ENCODE data around the gene CACNB4.

Gene CACNB4

DNA sequence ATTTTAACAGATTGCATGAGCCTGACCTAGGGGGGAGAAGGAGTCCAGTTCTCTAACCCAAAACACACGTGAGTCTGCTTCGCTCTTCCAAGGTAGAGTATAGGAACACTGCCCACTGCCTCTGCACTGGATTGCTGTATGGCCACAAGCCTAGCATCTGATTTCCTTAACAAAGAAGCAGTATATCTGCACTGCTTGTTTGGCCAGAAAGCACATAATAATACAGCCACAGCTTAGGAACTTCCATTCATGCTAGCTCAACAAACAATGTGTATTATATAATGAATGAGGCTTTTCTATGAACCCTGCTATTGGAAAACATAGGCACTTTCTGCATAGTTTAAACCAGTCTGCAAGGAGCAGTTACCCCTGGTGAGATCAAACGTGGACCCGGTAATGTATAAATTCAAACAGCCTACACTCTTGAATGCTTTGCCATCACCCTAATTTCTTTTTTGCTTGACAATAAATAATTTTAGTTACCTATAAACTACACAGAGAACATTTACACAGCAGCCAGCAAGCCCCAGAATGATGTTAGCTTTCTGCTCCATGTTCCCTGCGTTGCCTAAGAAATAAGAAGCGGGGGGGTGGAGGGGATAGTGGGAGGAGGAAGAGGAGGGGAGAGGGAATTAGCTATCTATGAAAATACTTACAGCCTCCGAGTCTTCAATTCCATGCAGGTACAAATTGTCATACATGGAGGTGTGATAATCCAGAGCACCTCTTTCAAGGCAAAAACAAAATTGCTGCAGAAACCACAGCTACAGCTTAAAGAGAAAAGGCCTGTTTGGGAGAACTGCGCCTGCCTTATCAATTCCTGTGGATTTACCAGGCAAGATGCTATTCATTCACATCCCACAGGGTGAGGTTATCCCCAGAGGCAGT lies 125.6 kb downstream of the CACNB4 start:
- no peak for DNase-seq

DNA sequence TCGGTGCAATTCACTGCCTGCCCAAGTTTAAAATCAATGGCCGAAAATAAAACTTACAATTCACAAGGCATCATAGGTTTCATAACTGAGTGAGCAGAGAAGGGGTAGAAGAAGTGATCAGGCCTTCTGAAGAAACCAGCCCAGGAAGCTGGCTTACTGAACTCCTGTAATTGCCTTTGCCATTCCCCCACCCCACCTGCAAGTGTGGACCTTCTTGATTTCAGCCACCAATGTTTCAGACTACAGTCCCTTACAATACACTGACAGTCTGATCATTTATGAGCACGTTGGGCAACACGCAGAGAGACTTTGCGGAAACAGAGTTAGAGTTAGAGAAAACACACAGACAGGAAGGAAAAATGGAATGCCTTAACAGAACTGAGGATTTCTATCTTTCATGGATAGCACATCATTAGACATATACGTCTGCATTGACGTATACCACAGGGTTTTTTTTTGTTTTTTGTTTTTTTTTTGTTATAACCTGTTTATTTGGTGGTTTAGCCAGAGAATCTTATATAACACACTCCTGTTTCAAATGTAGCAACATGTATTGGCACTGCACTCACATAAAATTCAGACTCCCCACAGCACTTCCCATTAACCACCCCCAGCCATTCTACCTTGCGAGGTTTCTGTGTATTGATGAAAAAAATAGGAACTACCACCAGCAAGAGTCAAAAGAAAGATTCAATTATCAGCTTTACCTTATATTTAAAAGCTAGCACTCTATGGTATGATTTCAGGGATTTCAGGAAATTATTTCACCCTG lies 126.4 kb downstream of the CACNB4 start:
- no peak for DNase-seq

DNA sequence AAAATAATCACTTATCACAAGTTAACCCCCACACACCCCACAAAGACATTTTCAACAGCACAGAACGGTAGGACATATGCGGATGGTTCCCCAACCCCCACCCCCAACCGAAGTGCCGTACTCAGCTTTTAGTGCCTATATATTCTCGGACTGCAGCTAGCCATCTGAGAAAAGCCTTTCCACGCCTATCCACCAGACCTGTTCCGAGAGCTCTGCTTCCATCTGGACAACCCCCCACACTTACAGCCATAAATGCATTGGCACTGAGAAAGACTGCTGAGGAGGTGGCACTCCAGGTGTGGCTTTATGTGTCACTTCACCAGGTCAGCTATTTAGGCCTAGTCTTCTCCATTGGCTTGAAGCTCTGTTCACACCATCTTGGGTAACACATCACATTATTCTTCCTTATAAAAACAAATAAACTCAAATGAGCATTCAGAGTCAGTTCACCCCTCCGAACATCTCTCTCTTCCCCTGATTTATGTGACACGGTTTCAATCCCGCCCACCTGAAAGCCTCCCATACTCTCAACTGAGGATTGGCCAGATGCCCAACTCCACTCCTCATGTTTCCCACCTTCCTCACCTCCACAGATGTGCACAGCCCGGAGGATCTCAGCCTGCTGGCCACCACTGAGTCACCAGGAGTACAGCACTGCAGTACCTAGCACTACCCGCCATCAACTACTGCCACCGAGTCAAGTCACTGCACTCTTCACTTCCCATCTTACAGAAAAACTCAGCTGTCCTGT lies 127.4 kb downstream of the CACNB4 start:
- DNase-seq, result no peak

DNA sequence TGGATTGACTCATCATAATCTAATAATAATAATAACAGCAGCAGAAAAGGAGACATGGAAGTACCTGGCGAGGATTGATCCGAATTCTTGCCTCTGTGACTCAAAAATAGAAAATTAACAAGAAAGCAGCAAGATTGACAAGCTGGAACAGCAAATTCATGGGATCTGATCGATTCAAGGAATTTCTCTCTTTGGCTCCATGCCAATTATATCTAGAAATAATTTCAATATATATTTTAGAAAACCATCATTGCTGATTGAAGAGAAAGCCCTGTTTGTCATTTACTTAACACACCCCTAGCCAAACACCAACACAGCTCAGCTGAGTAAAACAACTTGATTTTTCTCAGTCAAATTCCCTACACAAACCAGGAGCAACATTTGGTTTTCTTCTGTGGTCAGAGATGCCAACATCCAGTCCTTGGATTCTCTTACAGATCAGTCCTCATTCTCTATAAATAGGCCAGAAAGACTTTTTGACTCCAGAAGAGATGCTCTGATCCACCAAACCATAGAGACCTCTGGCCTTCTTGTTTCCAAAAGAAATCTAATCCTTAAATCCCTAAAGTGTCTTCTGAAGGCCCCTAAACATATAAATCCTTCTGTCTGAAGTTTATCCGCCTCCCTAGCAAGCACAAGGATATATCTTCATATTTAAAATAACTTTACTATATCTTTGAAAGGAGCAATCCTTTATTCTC lies 129.9 kb downstream of the CACNB4 start:
- DNase-seq, result no peak

DNA sequence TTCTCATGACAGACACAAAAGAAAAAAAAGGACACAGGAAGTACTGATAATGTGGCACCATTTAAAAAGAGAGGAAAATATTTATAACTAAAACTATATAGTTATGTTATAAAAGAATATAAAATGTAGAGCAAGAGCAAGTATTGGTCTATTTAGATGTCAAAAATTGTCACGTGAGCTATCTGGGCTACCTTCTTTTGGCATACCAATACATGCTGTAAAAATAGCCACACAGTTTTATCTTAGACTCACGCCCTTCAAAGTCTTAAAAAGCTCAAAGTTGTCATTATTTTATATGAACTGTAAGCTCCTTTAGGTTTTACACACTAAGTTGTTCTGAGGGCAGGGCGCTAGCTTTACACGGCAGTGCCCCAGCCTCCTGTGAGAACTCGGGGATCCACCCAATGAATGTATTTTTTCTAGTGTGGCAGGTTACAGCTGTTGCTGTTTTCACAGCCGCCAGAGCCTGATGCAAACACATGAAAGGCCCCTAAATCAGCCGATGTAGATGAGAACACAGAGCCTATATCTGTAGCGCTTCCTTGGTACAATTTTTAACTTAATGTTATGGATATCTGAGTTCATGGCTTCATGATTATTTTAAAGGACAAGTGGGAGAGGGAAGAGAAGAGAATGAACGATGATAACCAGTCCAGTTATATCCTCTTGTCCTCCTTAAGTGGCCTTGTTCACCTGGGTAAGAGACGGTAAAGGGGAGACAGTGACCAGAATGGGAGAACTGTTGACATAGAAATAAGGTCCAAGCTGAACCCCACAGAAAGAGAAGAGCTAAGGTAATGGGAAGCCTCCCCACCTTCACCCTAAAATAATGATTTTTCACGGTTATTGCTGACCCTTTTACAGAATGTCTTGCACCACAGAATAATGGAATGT lies 130.8 kb downstream of the CACNB4 start:
- DNase-seq, result no peak

DNA sequence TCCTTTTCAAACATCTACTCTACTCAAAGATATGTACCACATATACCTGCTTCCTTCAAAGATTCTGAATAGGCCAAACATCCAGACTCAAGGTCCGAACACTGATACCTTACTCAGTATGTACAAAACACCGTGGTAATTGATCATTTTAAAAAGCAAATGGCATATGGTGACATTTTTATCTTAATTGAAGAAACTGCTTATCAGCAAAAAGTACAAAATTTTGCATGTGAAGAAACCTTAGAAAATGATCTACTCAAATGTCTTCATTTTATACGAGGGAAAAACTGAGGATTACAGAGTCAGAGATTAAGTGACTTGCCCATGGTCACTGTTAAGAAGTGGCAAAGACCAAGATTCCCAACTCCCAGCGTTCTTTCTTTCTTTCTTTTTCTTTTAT lies 133.0 kb downstream of the CACNB4 start:
- no peak for DNase-seq

DNA sequence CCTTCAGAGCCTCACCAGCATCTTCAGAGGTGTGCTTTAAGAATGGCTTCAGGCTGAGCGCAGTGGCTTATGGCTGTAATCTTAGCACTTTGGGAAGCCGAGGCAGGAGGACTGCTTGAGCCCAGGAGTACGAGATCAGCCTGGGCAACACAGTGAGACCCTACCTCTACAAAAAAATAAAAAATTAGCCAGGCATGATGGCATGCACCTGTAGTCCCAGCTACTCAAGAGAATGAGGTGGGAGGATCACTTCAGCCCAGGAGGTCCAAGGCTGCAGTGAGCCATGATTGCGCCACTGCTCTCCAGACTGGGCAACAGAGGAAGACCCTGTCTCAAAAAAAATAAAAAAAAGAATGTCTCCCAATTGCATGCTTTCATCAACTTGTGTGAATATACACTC lies 137.3 kb downstream of the CACNB4 start:
- no peak for DNase-seq

DNA sequence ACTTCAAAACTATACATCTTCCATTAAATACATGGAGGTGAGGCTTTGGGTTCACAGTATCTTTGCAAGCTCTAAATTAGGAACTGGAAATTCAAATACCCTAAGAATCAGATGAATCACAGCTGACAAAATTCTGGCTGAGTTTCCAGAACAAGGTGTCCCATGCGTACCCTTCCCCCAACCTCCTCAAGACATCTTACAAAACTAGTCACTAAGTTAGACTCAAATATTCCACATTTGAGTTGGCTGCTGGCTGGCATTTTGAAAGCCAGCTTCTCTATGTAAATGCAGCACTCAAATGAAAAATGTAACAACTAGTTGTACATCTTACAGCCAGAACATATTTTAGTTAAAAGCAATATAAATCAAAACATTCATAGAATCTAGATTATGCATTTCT lies 139.6 kb downstream of the CACNB4 start:
- DNase-seq, result no peak

DNA sequence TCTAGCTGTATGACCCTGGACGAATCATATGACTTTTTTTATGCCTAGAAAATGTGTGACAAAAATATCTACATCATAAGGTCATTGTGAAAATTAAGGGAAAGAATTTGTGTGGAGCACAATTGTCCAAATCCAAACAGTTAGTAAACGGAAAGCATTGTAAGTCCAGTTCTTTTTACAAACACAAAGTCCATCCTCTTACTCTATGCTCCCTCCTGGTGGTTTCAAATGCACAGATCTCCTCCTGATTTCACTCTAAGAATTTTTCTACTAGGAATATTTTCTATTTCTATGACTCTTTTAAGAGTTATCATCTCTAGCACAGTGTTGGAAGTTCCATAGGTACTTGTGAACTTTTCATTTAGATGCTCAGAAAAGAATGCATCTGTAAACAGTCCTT lies 145.4 kb downstream of the CACNB4 start:
- DNase-seq, result no peak

DNA sequence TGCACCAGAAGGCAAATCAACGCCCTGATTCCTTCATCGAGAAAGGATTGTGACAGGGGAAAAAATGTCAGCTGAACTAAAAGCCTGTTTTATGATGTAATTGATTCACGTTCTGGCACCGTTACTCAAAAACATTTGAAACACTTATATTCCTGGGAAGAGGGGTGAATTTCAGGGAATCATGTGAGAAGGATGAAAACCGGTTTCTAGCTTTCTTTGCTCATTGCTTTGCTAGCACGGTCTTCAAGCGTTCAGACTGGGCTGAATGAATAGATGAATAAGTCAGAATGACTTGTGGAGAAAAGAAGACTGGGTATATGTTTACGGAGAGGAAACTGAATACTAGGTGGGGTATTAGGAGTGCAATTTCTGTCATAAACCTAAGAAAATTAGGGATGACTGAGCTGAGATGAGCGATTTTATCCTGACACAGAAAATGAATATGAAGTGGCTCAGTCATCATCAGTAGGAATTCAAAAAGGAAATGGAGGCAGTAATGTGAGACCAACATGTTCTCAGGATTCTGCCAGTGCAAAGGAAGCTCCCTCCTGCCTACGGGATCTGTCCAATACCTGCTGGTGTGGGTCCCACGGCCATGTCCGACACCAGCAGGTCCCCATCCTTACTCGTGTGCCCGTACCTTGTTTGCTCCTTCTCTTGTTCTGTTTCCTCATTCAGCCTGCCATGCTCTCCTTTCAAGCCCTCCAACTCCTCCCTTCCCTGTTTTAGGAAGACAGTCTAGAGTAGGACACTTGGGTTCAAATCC lies 146.0 kb downstream of the CACNB4 start:
- DNase-seq, result no peak

DNA sequence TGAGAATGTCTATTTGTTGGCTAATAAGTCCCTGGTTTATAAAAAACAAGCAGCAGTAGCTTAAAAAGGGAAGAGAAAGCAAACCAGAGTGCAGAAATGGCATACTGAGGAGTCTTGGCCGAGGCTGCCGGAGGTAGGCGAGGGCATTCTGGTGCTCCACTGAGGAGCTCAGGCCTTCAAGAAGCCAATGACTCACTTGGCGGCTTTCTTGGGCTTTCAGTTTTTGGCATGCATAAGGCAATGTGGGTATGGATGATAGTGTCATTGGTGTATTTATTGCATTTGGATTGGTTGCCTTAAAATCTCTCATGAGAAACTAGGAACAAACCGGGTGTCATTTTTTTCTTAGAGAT lies 151.1 kb downstream of the CACNB4 start:
- DNase-seq, result peak; percentile 95

DNA sequence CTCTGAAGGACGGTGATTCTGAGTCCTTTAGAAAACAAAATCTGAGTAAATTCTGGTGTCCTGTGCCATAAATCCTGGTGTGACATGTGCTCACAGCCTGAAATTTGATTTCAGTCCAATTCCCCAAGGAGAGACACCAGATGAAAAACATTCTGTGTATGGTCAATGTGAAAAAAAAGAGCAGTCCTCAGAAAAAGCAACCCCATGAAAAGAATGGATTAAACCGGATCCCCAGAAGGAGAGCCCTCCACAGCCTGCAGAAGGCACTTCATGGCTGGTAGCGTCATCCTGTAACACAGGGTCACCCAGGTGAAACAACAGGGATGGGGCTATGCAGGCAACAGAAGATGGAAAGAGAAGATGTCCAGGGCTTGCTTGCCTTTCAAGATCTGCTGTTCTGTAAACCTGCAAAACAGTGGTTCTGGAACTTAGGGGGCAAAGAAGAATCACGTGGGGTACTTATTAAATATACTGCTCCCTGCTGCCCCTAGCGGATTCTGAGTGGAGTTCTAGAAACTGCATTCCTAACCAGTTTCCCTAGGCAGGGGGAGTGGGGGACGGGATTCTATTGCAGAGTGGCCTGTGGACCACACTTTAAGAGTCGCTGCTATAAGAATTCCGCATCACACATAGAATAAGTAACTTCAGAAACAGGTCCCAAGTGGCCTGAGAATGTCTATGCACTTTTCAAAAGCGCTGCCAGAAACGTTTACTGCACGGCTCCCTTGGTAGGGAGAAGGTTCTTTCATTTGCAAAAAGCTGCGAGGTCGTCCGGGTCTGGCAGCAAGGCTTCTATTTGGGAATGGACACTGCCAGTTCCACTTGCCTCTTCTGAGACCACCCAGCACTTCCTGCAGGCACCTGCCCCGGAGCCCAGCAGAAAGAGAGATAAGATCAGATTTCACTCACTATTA lies 151.7 kb downstream of the CACNB4 start:
- DNase-seq, result peak; percentile 33

DNA sequence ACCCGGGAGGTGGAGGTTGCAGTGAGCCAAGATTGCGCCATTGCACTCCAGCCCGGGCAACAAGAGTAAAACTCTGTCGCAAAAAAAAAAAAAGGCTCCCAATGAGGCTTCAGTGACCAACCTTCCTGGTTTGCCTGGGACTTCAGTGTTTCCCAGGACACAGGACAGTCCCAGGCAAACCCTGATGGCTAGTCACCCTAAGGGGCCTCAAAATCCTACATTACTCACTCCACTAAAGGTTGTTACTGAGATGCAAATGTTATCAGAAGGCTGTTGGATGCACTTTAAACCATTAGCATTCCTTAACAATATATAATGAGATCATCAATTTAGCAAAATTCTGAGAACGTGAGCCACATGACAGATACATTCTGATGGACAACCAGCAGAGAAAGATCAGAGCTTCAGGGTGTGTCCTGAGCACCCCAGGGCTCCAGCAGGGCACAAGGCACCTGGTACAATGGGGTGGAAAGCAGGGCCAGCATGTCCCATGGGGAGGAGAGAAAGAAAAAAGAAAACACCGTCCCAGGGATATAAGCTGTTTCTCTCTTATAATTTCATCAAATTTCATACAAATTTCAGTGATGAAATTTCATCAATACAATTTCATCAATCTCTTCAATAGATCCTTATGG lies 152.5 kb downstream of the CACNB4 start:
- DNase-seq, result no peak

DNA sequence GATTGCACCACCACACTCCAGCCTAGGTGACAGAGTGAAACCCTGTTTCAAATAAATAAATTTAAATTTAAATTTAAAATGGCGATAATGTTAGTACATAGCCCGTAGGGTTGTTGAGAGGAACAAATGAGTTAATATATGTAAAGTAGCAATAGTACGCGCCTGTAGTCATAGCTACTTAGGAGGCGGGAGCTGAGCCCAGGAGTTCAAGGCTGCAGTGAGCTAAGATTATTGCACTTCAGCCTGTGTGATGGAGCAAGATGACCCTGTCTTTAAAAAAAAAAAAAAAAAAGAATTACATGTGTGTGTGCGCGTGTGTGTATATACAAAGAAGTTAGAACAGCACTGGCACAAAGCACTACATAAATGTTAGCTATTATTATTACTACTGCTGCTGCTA lies 153.2 kb downstream of the CACNB4 start:
- no peak for DNase-seq

DNA sequence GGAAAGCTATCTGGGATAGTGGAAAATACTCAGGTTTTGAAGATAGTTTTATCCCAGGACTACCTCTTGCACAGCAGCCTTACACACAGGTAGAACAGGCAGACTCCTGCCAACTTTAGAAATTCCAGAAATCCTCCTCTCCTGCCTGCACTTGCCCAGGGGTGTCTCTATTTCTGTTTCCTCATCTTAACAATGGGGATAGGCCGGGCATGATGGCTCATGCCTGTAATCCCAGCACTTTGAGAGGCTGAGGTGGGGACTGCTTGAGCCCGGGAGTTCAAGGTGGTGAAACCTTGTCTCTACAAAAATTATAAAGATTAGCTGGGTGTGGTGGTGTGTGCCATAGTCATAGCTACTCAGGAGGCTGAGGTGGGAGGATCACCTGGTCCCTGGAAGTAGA lies 153.7 kb downstream of the CACNB4 start:
- no peak for DNase-seq

DNA sequence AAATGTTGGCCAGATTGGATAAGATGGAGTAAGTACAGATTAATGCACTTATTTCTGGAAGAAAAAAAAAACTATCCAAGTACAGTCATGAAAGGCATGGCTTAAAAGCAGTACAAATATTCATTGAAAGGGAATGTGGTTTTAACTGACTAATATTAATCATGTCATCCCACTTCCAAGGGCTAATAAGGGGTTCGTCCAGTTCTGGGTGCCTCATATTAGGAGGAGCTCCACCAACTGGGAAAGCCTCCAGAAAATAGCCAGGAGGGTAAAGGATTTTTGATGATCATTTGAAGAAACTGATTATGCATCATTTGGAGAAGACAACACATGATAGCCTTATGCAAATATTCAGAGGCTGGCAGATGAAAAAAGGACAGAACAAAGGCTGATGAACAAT lies 155.4 kb downstream of the CACNB4 start:
- DNase-seq, result no peak

DNA sequence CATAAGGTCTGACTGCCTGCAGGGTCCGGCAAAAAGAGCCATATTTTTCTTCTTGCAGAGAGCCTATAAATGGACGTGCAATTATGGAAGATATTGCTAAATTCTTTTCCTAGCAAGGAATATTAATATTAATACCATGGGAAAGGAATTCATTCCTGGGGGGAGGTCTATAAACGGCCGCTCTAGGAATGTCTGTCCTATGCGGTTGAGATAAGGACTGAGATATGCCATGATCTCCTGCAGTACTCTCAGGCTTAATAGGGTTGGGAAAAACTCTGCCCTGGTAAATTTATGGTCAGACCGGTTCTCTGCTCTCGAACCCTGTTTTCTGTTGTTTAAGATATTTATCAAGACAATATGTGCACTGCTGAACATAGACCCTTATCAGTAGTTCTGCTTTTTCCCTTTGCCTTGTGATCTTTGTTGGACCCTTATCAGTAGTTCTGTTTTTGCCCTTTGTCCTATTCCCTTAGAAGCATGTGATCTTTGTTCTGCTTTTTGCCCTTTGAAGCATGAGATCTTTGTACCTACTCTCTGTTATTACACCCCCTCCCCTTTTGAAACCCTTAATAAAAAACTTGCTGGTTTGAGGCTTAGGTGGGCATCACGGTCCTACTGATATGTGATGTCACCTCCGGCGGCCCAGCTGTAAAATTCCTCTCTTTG lies 156.2 kb downstream of the CACNB4 start:
- peak; percentile 8 for DNase-seq

DNA sequence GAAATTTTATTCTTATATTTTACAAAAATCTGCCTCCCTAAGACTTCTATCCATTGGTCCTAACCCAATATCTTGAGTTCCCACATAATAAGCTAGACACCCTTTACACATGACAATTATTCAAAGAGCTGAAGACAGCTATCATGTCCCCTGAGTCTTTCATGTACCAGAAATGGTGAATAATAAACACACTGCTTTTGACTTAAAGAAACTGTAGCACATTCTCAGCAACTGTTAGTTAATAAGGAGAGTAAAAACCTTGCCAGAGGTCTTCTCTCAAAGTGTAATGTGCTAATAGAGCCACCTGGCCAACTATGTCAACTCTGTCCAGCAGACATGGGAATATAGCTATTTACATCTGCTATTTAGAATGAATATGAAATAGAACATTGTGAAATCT lies 160.9 kb downstream of the CACNB4 start:
- no peak for DNase-seq

DNA sequence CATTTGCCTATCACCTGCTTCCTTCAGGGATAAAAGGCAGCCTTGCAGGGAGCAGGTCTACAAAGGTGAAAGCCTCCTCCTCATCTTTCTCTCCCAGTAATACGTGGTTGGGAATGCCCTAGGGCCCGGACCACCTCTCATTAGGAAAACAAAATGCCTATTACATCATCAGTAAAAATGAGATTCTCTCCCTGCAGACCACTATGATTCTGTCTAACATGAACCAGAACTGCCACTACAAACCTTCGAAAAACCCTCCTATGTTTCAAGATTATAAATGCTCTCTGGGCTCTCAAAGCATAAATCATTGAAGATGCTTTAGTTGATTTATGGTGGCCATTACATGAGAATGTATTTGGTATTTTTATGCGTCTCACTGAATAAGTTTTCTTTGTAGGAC lies 162.2 kb downstream of the CACNB4 start:
- DNase-seq, result no peak
